GM21825 (cell line): ENCODE measurements around the gene PHLPP1.
"Not testable (repeated sequence)": the region's sequence is repeated elsewhere in the genome, so short reads cannot be mapped to it uniquely, and the experiment has no call there.

ENCODE experiments used
- ATAC-seq: cut with Tn5 transposase; IDR thresholded peaks from one replicate; pipeline ENCODE4 v1.9.1; 2021; ENCODE audit warnings: mild to moderate bottlenecking, moderate library complexity; ENCODE audit not compliant: unreplicated experiment

Gene PHLPP1

DNA sequence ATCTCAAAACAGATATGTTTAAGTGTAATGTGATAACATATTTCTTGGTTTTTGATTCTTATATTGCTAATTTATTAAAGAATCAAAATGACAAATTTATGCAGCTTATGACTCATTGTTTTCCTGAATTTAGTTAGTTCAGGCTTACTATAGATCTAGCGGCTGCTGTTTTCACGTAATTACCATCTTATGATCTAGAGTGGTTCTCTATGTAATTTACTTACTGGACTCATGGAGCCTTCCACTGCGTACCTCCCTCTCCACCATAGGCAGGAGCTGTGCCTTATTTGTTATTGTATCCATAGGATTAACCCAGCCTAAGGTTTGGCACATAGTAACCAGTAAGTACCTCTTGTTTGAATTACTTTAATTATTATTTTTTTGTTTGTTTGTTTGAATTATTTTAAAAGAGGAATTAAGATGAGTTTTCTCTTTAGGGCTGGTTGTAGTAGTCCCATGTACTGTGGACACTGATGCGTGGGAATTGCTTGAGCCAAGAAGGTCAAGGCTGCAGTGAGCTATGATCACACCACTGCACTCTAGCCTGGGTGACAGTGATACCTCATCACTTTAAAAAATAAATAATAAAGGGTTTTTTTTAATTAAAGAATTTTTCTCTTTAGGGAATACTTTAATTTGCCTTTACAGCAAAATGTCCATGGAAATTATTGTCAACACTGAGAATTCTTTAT lies 165.5 kb downstream of the PHLPP1 start:
- ATAC-seq, result no peak

DNA sequence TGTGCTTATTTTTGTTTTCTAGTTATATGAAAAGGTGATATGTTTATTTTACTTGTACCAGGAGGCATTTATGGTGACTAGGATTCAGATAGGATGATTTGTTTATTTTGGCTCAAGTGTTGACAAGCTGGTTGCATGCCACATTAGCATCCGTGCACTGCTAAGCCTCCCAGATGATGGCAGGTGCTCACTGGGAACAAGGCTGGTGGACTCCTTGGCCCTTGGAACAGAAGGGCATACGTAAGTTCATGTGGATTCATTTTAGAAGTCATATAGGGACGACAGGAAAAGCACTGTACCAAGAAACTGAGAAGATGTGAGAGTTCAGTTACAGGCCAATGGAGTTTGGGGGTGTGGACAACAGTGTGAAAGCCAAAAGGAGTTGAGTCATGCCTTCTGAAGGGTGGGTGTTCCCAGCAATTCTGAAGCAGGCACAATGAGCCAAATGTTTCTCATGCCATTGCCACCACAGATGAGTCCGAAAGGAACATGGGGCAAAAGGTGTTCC lies 166.2 kb downstream of the PHLPP1 start:
- no peak for ATAC-seq

DNA sequence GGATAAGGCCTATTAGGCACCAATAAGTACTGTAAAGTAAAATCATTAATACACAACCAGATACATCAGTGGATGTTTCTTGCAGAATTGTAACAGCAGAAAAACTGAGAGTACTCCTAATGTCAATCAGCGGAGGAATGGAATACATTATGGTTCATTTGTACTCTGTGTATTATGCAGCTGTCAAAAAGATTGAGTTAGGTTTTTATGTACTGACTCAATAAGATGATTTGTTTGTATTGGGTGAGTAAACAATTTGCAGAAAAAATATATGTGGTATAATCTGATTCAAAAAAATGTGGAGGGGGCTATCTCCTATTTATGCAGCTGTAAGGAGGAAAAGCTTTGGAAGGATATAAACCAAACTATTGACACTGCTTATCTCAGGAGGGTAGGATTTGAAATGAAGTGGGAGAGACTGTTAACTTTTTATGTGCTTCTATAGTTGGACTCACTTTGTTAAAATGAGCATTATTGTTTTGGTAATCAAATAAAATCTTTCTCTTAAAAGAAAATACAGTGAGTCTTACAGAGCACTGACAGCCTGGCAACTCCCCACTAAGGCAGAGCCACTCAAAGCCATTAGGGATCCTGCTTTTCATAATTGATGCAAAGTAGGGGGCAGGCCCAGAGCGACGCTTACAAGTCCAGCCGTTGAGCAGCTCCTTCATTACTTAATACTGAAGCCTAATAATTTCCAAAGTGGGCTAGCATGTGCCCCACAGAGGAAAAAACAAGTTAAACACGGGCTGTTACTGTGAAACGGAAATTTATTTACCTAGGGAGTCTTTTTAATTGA lies 168.8 kb downstream of the PHLPP1 start:
- no peak for ATAC-seq

DNA sequence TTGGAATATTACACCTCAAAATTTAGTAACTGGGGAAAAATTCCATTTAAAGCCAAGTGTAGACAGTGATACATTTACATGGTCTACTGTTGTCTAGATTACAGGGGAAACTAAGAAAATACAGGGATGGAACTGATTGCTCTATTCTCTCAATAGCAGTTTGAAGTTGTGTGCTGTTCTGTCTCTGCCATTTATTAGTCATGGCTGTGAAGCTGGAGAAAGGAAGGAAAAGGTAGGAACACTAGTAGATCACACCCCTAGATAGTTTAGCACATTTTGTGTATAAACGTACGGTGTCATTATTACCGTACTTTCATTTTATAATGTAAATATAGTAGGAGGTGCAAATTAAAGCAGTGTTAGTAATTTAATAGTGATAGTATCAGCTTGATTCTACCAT lies 170.5 kb downstream of the PHLPP1 start:
- ATAC-seq, result no peak

DNA sequence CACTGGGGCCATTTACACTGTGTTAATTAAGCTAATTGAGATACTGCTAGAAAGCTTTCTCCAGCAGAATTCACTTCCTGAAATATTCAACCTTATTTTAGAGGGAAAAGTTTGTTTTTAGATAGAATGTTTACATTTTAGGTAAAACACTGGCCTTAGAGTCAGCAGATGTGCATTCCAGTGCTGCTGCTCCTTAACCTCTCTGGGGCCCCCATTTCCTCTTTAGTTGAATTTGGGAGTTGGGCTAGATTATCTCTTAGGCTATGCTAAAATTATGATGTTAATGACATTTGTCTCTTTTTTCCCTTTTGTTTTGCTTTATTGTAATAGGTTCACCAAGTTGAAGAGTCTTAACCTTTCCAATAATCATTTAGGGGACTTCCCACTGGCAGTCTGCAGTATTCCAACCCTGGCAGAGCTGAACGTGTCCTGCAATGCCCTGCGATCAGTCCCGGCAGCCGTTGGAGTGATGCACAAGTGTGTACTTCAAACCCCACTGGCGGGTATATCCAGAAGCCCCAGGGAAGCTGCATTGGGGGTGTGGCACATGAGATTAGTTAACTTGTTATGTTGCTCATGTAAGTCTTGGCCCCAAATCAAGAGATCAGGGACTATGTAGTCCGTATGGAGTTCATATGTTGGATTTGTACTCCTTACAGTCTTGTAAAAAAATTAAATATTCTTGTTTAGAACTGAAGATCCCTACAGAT lies 179.5 kb downstream of the PHLPP1 start:
- ATAC-seq, result no peak

DNA sequence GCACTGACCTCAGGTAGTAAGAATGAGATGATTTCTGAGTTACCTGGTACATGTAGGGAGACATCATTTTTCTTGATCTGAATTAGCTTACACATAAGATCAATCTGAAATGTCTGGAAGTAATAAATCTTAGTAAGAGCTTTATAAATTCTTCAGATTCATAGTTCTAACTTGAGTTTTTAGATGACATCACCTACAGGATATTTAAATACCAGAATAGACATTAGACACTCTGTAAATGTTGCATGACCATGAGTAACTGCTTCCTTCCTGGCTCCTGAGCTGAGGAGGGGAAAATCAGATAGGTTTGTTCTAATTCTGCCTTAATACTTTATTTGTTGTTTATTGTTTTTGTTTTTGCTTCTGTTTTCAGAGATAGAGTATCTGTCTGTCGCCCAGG lies 181.8 kb downstream of the PHLPP1 start:
- no peak for ATAC-seq

DNA sequence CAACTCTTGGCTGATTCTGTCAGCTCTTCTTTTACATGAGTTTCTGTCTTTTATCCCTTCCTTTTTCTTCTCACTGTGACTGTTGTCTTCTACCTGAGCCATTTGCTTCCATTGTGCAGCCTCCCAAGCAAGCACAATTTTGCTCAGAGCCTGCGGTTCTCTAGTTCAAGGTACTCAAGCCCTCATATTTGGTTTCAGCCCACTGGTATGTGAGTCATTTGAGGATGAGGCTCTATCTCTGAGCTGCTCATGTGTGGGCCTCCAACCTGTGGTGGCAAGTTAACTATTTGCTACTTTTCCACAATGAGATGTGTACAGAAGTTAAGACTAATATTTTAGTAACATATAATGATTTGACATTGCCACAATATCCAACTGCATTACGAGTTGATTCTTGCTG lies 183.0 kb downstream of the PHLPP1 start:
- peak; percentile 96 for ATAC-seq

DNA sequence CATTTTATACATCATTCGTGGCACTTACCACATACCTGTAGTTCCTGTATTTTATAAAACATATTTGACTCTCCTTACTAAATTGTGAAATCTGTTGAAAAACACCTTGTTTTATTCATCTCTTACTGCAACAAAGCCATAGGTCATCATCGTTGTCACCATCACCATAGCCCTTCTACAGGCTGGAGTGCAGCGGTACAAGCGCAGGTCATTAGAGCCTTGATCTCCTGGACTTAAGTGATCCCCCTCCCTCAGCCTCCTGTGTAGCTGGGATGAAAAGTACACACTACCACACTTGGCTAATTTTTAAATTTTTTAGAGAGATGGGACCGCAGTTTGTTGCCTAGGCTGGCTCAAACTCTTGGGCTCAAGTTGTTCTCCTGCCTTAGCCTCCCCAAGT lies 184.2 kb downstream of the PHLPP1 start:
- ATAC-seq, result no peak

DNA sequence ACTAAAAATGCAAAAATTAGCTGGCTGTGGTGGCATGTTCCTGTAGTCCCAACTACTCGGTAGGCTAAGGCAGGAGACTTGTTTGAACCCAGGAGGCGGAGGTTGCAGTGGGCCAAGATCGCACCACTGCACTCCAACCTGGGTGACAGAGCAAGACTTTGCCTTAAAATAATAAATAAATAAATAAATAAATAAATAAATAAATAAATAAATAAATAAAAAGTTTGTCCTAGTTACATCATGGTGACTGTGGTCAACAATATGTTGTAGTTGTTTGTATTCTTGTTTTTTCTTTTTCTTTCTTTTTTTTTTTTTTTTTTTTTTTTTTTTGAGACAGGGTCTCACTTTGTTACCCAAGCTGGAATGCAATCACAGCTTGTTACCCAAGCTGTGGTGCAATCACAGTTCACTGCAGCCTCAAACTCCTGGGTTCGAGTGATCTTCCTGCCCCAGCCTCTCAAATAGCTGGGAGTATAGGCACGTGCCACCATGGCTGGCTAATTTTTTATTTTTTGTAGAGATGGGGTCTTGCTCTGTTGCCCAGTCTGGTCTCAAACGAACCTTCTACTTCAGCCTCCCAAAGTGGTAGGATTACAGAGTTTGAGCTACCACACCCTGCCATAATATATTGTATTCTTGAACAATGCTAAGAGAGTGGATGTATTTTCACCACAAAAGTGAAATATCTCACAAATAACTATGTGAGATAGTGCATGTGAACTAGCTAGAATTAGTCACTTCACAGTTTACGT lies 185.0 kb downstream of the PHLPP1 start:
- ATAC-seq, result no peak

DNA sequence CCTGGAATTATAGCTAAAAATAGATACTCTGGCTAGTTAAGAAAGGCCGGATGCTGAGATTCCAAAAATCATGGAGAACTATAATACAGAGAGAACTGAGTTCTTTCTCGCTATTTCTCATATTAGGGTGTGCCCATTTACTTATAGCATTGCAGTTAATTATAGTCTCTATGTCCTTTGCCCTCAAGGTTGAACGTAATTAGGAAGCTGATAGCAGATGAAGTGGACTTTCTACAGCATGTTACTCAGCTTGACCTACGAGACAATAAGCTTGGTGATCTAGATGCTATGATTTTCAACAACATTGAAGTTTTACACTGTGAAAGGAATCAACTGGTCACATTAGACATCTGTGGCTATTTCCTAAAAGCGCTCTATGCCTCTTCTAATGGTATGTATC lies 187.4 kb downstream of the PHLPP1 start:
- no peak for ATAC-seq

DNA sequence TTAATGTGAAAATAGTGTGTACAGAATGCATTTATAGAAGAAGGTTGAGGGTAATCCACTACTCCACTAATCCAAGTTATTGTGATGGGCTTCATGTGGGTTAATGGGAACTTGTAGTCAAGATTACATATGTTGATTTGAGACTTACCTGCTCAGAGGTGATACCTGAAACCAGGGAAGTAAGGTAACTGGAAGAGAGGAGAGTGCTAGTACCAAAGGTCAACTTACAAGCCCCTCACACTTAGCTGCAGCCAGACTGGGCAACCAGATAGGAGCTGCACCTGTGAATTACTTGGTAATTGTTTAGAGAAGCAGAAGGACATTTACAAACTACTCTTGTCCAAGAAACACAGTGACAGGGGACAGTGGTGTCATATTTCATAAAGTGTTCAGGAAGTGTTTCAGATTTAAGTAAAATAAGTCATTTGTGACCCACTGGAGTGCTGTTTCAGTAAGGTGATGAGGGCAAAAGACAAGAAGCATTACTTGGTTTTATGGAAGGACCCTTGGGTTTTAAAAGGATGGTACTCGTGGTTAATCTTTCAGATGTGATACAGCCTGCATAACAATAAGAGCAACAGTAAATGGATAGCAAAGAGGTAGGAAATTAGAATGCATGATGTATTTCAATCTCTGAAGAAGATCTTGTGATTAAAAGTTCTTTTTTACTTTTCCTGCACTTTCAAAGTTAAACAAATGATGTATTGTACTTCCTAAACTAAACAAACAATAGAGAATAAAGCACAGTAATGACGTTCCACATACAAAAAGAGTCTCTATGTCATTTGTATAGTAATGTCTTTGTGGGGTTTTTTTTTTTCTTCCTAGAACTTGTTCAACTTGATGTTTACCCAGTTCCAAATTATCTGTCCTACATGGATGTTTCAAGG lies 189.3 kb downstream of the PHLPP1 start:
- ATAC-seq, result no peak

DNA sequence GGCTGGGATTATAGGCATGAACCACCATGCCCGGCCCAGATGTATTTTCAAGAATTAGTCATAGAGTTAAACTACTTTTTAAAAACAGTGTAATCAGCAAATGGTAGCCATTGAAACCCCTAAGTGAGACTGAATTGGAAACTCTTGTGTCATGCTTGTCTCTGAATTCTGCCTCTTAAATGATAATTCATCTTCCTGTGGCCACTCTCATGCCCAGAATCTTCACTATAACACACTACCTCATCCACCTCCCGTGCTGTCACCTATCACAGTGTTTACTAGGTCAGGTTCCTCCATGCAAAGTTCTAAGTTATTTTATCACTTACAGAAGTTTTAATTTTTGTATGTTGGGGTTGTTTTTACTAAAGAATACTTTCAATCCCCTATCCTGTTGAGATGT lies 197.5 kb downstream of the PHLPP1 start:
- ATAC-seq, result no peak

DNA sequence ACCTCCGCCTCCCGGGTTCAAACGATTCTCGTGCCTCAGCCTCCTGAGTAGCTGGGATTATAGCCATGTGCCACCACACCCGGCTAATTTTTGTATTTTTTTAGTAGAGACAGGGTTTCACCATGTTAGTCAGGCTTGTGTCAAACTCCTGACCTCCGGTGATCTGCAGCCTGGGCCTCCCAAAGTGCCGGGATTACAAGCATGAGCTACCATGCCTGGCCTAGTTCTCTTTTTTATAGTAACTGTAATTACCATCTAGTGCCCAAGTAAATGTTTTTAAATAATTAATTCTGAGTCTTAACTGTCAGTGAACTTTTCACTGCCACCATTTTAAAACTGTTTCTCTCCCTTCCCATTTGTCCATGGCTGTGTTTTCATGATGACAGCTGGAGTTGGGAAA lies 198.5 kb downstream of the PHLPP1 start:
- not testable (repeated sequence) for ATAC-seq

DNA sequence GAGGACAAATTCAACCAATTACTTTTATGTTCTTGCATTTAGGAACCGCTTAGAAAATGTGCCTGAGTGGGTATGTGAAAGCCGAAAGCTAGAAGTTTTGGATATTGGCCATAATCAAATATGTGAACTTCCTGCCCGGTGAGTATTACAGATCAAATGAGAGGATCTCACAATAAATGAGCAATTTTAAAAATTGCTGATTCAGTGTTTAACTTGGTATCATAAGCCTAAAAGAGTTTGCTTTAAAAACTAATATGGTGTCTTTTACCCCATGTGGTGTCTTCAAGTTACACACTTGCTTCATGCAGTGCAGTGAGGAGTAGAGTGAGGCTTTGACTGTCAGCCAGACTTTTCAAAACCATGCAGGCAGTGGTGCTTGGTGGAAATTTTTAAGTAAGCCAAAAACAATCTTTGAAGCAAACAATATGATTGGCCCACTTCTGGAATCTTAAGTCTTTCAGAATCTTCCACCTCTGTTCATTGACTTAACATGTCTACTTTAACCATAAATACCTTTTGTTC lies 199.6 kb downstream of the PHLPP1 start:
- ATAC-seq, result no peak

DNA sequence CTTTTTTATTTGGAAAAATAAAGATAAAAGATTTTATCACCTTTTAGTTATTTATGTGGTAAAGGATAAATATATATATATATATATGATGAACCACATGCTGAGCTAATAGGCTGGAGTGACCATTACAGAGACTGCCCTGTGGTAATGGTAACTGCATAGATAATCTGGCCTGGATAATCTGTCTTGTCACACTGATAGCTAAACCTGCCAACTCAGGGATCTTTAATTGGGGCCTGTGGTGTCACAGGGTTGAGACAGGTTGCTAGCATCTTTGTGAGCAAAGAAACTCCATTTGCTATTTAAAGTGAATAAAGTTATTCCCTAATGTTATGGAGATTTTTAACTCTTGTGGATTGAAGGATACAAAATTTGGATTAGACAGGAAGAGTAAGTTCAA lies 203.0 kb downstream of the PHLPP1 start:
- no peak for ATAC-seq

DNA sequence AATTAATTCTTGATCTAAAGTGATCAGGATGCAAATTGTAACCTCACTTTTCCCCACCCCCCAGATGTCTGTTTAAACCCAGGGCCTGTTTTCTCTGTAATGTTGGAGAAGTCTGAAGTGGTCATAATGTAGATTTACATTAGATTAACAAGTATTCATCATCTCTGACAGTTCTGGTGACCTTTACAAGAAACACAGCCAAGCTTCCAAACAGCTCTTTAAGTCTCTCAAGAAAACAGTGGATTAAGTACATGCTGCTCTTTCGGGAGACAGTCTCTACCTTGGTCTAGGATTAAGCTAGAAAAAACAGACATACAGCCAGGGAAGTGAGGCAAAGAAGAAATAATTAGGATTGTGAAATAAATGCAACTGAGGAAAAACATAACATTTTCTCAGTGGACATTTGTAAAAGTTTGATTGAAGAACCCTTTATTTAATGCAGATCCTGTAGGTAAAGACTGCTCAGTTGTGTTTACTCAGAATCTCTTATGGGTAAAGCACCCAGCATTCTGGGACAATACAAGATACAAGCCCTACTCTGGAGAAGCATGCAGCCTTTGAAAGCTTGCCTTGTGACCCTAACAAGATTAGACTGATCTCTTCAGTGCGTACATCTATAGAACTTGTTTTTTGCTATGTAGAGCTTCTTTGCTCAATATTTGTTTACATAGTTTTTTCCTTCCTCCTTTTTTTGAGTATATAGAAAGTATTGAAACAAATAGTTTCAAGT lies 203.9 kb downstream of the PHLPP1 start:
- ATAC-seq, result no peak

DNA sequence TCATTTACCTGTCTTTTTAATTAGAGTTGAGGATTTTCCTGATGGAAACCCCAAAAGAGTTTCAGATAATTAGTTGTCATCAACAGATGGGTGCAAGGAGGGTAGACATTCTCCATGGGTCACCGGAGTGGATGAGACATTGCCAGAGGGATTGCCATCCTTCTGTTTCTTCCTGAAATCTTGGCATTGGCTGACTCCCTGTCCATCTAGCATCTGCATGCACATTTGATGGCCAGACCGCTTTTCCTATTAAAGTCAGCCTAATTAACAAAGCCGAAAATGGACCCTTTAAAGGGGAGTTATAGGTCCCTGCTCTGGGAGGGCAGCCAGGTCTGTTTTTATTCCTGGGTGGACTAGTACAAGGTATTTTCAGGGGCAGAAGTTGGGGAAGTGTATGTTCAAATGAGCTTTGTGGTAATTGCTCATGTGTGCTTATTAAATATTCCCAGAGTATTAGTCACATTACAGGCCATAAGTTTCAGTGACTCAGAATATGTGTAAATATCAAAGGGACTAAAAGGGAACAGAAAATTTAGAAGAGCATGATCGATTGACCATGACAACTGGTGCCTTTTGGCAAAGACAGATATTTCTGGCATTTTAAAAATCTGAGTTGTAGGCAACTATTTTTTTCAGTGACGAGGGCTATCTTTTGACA lies 209.8 kb downstream of the PHLPP1 start:
- no peak for ATAC-seq

DNA sequence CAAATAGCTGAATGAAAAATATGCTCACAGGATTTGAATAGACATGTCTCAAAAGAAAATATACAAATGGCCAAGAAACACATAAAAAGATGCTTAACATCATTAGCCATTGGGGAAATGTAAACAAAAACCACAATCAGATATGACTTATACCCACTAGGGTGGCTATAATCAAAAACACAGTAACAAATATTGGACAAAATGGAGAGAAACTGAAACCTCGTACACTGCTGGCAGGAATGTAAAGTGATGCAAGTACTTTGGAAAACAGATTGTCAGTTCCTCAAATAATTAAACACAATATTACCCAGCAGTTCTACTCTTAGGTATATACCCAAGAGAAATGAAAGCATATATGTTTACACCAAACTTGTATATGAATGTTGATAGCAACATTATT lies 213.0 kb downstream of the PHLPP1 start:
- ATAC-seq, result no peak
